ENCODE data around the gene KRTAP3-2. TPM values are rescaled to one million over a fixed set of nuclear protein-coding genes. Genes with fewer than 3 reads are reported as not detected.

Gene KRTAP3-2
- total RNA-seq, 1 experiment from 2014 or later = not detected

GRCh38 chr17:40984226-40984625 is 15.5 kb downstream of the KRTAP3-2 start, which contains the start of gene KRT40:
Gene KRT40, minus strand, starts transcription at chr17:40984326. Its CDS starts 53 bp downstream, at chr17:40984273.
- no peaks in the 10 kb centered on the region for H3K9me3 ChIP-seq (ENCODE audit: control insufficient read depth, insufficient read depth, low read depth, low read length)
- no peak within 1 kb of the TSS for H3K4me3 ChIP-seq (ENCODE audit: low read depth in 2 of 2, low read length in 2 of 2)
- no peak for DNase-seq (ENCODE audit: low read depth, low spot score)
- intact Hi-C loops (cut with micrococcal nuclease; ENCODE audit: unreplicated experiment) = no loop called here
- POLR2A ChIA-PET = no interaction called here
- CTCF ChIA-PET = no interaction called here
- ATAC-seq = no peak
- no peak within 1 kb of the TSS for H3K27ac ChIP-seq (ENCODE audit: low read length)
- no peaks in the 10 kb centered on the region for H3K36me3 ChIP-seq (ENCODE audit: control insufficient read depth, insufficient read depth, low read length)
- no peaks in the 10 kb centered on the region for H3K4me1 ChIP-seq (ENCODE audit: control insufficient read depth, insufficient read depth, low read length)
- TF ChIP-seq REST (IDR thresholded peaks at IDR 0.05; ENCODE audit: insufficient read depth in 1 of 2, low read depth in 2 of 2, low read length in 1 of 2) = no peak
- TF ChIP-seq CTCF (IDR thresholded peaks at IDR 0.05) = no peak
- TF ChIP-seq SIN3A (IDR thresholded peaks at IDR 0.05; ENCODE audit: borderline replicate concordance, insufficient read depth, low read depth, low read length) = no peak
- TF ChIP-seq TCF7L2 (IDR thresholded peaks at IDR 0.05; ENCODE audit: low read depth, low read length) = no peak
- TF ChIP-seq POLR2AphosphoS5 (IDR thresholded peaks at IDR 0.05; ENCODE audit: low read depth, low read length) = no peak
- 0 out of 2 replicates have a peak, but pooled peaks cover 4% of the 10 kb centered on the region for H3K27me3 ChIP-seq (ENCODE audit: control insufficient read depth, insufficient read depth, low read length)
- in situ Hi-C loops (cut with HindIII; ENCODE audit: low pct_unique_long_range_greater_than_20kb, low sequenced_read_pairs) = no loop called here
- BruUV-seq (replicated peaks) = no TSS peak

- intact Hi-C loops (cut with micrococcal nuclease; ENCODE audit: unreplicated experiment) (no loop called here), in situ Hi-C loops (cut with HindIII; ENCODE audit: low pct_unique_long_range_greater_than_20kb, low sequenced_read_pairs) (no loop called here)
- ChIA-PET POLR2A (no interaction called here), CTCF (no interaction called here)
- Histone ChIP-seq H3K27ac (ENCODE audit: low read length) (no peak overlapping the region), H3K9me3 (ENCODE audit: control insufficient read depth, insufficient read depth, low read depth, low read length) (no peaks in the 10 kb centered on the region), H3K4me3 (ENCODE audit: low read depth in 2 of 2, low read length in 2 of 2) (no peak overlapping the region), H3K27me3 (ENCODE audit: control insufficient read depth, insufficient read depth, low read length) (0 out of 2 replicates have a peak, but pooled peaks cover 4% of the 10 kb centered on the region), H3K4me1 (ENCODE audit: control insufficient read depth, insufficient read depth, low read length) (no peaks in the 10 kb centered on the region), H3K36me3 (ENCODE audit: control insufficient read depth, insufficient read depth, low read length) (no peaks in the 10 kb centered on the region)
- no TSS peak for BruUV-seq (replicated peaks)
- DNase-seq (ENCODE audit: low read depth, low spot score) = no peak
- ATAC-seq = no peak
- TF ChIP-seq CTCF (IDR thresholded peaks at IDR 0.05) = no peak
- TF ChIP-seq TCF7L2 (IDR thresholded peaks at IDR 0.05; ENCODE audit: low read depth, low read length) = no peak
- TF ChIP-seq POLR2AphosphoS5 (IDR thresholded peaks at IDR 0.05; ENCODE audit: low read depth, low read length) = no peak
- no peak for TF ChIP-seq REST (IDR thresholded peaks at IDR 0.05; ENCODE audit: insufficient read depth in 1 of 2, low read depth in 2 of 2, low read length in 1 of 2)
Observed at GRCh38 chr17:40981115-40981514, 18.6 kb downstream of the KRTAP3-2 start.
